ENCODE data around the gene CHD2.
"Not testable (repeated sequence)": the region's sequence is repeated elsewhere in the genome, so short reads cannot be mapped to it uniquely, and the experiment has no call there.

CHD2 gene

DNA sequence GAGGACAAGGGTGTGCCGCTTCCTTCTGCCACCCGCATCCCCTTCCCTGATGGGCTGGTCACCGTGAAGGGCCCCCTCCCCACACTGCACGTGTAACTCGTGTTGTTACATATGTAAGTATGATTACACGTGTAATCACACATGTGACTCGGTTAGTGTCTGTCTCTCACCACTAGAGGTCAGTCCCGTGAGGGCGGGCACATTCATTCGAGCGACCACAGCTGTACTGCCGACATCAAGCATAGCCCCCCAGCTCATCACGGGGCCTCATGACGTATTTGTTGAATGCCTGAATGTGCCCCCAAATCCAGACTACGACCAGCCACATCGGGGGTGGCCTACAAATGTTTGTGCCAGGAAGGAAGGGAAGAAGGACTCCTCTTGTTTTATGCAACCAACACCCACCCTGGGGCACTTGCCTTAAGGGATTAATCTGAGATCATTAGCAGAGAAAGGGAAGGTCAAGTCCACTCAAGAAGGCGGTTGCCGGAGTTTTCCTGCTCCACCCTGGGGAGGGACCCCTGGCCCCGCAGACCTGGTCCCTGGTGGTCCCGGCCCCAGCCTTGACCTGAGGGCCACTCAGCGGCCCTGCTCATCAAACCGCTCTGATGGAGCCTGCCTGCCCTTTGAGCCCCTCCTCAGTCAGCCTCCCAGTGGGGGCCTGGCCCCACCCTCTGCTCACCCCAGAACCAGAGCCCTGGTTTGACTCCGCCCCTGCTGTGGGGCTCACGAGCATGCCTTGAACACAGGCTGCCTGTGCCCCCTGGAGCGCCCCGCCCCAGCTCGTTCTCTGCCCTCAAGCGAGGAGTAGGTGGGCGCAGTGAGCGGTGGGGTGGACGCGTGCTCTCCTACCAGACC, 136.1 kb downstream of the CHD2 start:
- no peak for DNase-seq (ENCODE audit: low read depth)

DNA sequence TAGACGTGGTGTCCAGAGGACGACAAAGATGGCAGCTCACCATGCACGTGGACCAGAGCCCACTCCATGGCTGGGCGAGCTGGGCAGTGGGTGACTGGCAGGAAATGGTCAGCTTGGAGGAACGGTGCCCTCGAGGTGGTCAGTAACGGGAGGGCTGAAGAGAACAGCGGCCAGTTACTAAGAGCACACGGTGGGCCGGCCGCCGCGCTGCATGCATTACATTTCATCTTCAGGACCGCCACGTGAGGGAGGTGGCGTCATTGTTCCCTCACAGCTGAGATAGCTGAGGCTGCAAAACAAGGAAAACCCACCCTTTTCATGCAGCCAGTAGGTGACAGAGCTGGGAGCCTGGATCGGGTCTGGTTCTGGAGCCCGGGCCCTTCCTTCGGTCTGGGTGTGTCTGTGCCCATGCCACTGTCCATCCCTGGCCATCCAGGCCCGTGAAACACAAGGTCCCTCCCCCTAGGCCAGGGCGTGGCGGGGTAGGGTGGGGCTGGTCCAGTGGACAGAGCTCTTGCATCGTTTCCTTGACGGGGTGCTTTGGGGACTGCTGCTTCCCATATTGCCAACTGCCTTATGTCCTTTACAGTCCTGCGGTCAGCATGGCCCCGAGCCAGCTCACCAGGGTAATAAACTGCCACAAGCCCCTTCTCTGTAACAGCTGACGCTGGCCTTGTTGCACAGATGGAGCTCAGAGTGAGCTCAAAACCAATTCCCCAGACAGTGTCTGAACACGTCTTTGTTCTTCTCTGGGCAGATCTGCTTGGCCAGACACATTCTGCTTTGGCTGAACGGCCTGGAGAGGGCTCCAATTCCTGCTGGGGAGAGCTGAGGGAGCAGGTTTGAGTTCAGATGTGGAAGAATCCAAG, 137.1 kb downstream of the CHD2 start:
- no peak for DNase-seq (ENCODE audit: low read depth)

DNA sequence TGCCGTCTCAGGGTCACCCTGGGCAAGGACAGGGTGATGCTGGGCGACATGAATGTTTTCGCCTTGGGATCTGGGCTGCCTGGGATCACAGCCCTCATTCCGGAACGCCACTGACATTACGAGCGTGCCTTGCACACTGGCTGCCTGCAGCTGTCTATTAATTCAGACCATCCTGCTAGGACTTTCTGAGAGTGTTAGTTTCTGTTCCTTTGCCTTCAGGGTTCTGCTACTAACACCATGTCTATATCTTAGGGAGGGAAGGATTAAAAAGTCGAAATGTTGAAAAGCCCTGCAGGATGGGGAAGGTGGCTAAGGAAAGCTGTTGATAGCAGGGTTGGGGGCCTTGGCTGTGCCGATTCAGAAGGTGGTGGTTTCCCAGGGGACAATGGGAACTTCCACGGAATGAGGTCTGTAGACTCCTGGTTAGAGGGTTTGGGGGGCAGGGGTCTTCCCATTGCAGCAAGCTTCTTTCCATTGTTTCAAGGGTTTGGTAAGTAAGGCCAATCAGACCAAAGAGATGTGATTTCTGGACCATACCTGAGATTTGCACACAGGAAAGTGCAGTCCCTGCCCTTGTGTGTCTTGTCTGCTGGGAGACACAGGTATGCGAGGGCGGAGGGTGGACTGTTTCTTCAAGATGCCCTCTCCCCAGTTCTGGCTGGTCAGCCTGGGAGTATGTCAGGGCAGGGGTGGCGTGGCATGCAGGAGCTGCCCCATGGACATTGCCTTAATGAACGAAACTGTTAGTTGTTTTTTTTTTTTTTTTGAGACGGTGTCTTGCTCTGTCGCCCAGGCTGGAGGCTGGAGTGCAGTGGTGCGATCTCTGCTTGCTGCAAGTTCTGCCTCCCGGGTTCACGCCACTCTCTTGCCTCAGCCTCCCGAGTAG, 137.9 kb downstream of the CHD2 start:
- no peak for DNase-seq (ENCODE audit: low read depth)

DNA sequence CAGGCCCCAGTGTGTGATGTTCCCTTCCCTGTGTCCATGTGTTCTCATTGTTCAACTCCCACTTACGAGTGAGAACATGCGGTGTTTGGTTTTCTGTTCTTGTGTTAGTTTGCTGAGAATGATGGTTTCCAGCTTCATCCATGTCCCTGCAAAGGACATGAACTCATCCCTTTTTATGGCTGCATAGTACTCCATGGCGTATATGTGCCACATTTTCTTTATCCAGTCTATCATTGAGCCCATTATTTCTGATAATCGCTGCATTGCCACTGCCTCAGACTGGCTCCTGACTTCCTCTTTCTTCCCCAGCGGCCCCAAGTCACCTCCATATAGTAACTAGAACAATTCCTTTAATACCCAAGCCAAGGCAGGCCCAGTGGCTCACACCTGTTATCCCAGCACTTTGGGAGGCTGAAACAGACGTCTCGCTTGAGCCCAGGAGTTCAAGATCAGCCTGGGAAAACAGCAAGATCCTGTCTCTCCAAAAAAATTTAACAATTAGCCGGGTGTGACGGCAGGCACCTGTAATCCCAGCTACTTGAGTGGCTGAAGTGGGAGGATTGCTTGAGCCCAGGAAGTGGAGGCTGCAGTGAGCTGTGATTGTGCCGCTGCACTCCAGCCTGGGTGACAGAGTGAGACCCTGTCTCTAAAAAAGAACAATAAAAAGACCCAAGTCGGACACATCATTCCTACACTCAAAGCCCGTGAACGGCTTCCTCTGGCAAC, 139.6 kb downstream of the CHD2 start:
- DNase-seq (ENCODE audit: low read depth): not testable (repeated sequence)

DNA sequence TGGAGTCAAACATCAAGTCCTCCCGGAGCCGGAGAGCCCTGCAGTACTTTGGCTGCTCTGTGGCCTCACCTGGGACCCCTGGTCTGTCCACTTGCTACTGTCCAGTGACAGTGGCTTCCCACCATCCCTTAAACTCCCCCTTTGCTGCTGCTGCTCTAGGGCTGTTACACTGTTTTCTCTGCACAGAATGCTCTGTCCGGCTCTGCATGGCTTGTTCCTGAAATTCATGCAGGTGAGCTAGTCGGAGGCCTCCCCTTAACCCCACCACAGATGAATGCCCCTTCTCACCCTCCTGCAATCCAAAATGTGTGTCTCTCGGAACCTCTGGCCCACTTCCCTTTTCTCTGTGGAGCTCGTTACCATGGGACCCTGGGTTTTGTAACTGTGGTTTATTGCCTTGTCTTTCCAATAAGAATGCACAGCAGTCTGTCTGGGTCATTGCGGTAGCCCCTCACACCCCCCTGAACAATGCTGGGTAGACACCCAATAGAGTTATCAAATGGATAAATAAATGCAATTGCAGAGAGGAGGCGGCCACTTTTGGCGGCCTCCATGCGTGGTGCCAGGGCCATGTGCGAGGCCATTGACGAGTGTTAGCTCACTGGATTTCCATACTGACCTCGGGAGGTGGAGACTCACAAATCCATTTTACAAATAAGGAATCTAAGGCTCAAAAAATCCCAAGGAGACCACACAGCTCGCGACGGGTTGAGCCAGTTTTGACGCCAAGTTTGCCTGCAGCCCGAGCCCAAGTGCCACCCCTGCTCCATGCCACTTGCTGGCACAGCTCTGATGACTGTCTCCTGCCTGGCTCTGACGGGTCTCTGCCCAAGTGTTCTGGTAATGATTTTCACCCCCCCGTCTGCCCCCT, 140.4 kb downstream of the CHD2 start:
- DNase-seq (ENCODE audit: low read depth): no peak

DNA sequence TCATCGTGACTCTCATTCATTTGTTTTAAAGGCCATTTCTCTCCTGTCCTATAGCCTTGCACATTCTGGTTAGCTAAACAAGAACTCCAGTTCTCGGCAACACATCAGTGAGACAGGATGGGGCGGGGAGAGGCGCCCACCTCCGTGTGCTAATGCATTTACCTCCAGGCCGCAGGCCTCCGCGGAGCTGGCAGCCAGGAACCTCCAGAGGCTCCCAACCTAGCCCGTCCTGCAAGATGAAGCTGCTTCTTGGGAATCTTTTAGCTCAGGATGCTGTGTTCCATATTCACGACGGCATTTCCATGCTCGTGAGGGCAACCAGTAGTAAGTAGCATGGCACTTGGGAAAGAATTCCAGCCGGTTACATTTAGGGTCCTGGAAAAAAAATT, 141.0 kb downstream of the CHD2 start:
- no peak for DNase-seq (ENCODE audit: low read depth)

DNA sequence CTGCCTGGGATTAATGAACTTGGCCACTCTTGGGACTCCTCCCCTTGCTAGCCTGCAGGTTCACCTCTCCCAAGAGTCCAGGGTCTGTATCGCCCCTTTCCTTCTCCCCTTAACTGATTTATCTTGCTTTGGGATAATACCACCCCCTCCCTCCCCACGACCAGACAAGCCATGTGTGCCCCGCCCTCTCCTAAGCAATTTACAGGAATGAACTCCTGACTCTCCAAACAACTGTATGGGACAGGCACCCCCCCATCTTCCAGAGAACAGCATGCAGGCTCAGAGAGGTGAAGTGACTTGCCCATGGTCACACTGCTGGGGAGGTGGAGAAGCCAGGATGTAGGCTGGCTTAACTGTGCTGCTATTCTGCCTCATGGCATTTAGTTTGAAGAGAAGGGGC, 142.1 kb downstream of the CHD2 start:
- DNase-seq (ENCODE audit: low read depth): no peak

DNA sequence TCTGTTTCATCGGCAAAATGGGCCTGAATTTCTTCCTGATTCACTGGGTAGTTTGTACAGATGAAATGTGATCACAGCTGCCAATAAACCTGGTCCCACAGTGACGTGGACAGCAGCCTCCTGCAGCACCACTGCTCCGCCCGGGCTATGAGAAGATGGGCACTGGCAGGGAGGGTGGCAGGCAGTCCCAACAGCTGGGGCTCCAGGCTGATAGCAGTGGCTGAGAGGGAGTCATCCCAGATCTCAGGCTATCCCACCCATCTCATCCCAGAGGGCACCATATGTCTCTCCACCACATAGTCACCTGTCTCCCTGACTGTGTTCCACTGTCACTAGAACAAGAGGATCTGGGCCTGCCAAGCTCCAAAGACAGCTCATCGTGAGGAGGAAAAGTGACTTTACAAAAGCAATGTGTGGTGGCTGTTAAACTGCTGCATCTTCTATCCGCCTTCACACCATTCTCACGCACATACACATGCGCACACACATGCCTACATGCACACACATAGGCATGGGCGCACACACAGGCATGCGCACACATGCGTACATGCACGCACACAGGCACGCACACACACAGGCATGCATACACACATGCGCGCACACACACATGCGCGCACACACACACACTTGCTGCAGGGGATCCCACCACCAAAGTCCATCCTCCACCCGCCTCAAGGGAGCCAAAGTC, 142.7 kb downstream of the CHD2 start:
- no peak for DNase-seq (ENCODE audit: low read depth)

DNA sequence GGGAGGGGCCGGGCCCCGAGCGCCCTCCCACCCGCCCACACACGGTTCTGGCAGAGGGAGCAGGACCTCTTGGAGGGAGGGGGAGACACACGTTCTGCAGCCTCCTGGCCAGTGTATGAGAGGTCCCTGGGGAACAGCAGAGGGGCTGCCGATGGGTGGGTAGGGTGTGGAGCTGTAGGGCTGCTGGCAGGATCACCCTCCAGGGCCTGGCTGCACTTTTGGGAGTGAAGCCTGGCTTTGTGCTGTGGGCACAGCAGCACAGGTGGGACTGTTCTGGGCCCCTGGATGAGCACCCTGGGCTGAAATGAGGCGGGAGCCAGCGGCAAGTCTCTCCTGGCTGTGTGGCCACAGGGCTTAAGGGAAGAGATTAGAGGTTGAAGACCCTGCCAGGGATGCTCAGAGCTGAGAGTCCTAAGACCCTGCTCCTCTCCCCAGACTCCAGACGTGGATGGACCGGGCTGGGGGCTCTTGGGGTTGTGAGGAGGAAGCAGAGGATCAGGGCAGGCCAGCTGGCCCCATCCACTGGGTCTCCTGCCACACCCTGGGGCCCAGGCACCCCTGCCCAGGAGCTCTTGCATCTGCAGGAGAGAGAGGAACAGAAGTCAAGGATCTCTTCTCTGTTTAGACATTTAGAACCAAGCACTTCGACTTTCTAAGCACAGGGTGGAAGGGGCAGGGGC, 143.6 kb downstream of the CHD2 start:
- DNase-seq (ENCODE audit: low read depth): no peak

DNA sequence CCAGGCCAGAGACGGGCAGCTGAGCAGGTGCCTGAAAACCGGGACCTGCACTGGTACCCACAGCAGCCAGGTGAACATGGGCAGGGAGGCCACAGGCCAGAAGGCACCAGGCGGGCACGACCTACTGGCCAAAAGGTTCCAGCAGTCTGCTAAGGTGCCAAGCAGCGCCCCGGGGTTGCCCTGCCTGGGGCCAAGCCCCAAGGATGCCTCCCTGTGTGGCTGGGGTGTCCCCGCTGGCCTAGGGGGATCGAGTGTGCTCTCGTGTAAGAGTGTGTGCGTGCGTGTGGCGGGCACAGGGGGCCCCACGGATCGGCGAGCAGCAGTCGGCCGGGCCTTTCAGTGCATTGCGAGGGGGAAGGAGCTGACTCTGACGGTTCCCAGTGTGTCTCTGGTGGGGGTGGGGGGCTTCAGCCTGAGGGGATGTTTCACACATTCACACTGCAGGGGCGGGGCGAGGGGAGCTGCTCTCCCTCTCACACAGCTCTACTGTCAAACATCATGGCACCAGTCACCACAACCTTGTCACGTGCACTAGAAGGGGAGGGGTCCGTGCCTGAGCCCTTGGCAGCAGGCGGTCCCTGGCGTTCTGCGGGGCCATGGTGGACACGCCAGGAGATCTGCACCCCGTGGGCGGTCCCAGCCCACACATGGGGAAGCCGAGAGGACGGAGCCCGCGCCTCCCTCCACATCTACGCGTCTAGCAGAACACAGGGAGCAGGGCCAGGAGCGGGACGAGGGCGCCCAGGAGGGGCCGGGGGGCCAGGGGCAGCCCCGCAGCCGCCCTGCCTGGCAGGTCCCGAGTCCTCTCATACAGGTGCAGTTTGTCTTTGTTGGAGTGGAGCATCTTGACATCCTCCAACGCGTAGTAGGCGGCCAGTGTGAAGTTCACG, 144.4 kb downstream of the CHD2 start:
- no peak for DNase-seq (ENCODE audit: low read depth)

DNA sequence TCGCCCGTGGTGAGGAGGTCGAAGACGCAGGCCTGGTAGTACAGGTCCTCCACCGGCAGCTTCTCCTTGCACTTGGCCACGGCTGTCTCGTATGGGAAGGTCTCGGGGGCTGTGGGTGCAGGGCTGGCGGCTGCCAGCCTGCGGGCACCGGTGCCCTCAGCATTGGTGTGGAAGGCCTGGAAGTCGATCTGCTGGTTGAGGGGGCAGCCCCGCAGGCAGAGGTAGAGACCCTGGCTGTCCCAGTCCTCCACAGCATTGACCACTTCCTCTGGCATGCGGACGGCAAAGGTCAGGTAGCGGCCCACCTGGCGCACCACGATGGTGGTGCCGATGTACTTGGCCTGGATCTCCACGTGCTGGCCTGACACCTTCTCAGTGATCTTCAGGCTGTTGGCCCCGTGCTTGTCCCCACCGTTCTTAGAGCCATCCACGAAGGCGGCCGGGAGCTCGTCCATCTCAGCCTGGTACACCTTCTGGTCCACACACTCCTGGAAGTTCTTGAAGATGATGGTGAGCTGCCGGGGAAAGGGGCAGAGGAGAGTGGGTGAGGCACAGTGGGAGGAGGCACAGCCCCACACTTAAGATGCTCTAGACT, 145.2 kb downstream of the CHD2 start:
- DNase-seq (ENCODE audit: low read depth): no peak

DNA sequence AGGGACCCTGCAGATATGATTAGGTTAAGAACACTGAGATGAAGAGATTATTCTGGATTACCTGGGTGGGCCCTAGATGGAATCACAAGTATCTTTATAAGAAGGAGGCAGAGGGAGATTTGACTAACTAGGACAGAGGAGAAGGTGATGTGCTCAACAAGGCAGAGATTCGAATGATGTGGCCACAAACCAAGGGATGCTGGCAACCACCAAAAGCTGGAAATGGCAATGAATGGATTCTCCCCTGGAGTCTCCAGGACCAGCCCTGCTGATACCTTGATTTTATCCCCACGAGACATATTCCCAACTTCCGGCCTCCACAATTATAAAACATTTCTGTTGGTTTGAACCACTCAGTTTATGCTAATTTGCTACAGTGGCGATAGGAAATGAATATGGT, 146.0 kb downstream of the CHD2 start:
- no peak for DNase-seq (ENCODE audit: low read depth)

DNA sequence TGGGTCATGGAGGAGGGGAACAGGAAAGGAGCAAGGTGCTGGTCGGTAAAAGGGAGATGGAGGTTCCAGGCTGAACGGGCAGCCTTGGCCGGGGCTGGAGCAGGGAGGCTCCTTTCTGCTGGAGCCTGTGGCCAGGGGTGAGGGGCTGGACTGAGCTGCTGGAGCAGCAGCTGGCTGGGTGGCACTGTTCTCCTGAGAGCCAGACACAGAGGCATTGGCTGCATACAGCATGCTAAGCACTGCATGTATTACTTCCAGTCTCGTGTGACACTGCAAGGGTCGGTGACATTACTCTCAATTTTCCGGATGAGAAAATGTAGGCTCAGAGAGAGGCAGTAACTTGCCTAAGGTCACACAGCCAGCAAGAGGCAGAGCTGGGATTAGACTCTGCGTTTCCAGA, 146.6 kb downstream of the CHD2 start:
- no peak for DNase-seq (ENCODE audit: low read depth)

DNA sequence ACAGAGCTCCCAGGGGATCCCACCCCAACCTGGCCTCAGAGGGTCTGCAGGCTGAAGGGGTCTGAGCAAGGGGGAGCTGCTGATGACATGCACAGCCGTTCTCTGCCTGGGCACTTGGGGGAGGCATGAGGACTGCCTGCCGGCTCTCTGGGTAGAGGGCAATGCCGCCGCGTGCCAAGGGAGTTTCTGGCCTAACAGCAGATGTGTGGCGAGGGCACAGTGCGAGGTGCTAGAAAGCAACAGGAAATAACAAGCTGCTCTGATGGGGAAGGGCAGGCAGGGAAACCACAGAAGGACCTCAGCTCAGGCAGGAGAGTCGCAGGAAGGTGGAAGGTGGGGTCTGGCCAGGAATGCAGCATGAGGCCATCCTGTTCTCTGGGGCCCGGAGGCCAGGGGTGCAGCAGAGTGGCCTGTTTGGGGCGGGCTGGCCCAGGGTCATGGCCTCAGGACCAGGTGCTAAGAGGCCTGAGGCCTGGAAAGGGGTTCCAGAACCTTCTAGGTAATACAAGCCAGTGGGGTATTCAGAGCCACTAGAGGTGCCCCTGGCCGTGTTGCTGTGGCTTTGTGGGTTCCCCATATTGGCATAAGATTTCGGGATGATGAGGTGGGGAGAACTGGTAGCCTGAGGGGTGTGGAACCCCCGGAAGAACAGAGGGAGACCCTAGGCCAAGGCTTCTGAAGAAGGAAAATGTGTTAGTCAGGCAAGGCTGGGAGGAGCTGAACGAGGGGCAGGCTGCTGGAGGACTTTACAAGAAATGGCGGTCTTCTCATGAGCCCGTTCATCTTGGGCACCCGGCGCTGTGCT, 147.7 kb downstream of the CHD2 start:
- peak; percentile 35 for DNase-seq (ENCODE audit: low read depth)

DNA sequence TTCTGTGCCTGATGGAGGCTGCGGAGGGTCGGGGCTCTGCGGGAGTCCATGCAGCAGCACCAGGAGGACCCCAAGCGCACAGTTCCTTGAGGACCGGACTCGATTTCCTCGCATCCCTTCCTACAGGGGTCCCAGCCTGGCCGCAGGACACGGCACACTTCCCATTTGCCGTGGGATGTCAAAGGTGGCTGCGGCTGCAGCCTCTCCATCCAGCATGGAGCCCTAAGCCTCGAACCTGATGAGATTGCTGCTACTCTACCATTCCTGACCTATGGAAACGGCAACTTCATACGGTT, 148.2 kb downstream of the CHD2 start:
- no peak for DNase-seq (ENCODE audit: low read depth)

DNA sequence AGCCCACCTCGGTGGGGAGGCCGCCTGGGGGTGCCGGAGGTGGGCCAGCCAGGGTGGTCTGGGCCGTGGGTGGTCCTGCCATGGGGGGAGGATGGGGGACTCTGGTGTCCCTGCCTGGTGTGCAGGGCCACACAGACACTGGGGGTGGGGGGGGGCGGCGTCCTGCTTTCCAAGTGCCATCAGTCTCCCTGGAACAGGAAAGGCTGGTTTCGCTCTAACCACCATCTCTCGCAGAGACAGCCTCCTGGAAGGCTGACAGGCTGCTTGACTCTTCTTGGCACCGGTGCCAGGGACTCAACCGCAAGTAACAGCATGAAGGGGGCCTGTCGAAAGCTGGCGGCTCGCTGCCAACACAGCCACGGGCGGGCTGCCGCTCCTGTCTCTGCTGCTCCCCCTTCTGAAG, 148.6 kb downstream of the CHD2 start:
- DNase-seq (ENCODE audit: low read depth): no peak

DNA sequence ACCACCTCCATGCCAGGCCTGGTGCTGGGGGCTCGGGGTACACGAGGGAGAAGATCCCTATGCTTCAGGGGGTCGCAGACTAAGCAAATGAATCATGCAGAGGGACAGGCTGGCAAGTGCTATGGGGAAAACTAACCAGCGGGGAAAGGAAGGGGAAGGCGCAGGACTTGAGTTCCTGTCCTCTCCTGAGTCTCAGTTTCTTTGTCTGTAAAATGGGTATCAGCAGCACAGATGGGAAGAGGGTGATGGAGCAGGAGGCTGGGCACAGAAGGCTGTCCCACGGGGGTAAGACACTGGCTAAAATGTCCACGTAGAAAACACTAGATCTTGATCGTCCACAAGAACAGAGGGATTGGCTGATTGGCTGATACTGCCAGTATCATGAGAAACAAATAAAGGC, 149.1 kb downstream of the CHD2 start:
- no peak for DNase-seq (ENCODE audit: low read depth)
